HepG2 (cell line): ENCODE data around the gene DAPK1. TPM values are rescaled to one million over a fixed set of nuclear protein-coding genes. Genes with fewer than 3 reads are reported as not detected.

Source experiments
- ATAC-seq: fragments of 200-7000 bp; cut with Tn5 transposase; 3 replicates; pipeline ENCODE4 v1.9.1; 2020; ENCODE audit warnings: mild to moderate bottlenecking, moderate library complexity
- BruUV-seq: library from RNA; stranded (reverse); fragments of 400-500 nt; replicated peaks from 2 replicates; lab custom pipeline; 2021; lab: Mats Ljungman, UMichigan
- CTCF ChIA-PET: fragments of 300-600 bp; formaldehyde crosslinking; extraction: SDS; loops from one replicate; lab custom pipeline; 2021; ENCODE audit warnings: low total read pairs, inconsistent platforms, low intra/inter-chr PET ratio; lab: Yijun Ruan, JAX
- POLR2A ChIA-PET: fragments of 350-600 bp; sonication (Branson Sonifier 250); formaldehyde crosslinking; loops from one replicate; lab custom pipeline; 2020; ENCODE audit warnings: antibody characterized with exemption, inconsistent platforms; lab: Yijun Ruan, JAX
- DNase-seq: peaks from one replicate; pipeline ENCODE4 v3.0.0-alpha.2; 2015; ENCODE audit warnings: low spot score
- FAIRE-seq: peaks from 3 replicates; lab custom pipeline; 2011; peaks lifted over from hg19 to GRCh38; lab: Jason Lieb, UNC
- H2AFZ ChIP-seq: one replicate; pipeline ENCODE4 v1.6.1; 2011; ENCODE audit warnings: low read length, inconsistent platforms
- H3K27ac ChIP-seq: fragments of 300-600 bp; 3 replicates; pipeline ENCODE4 v1.8.0; 2011; ENCODE audit warnings: mixed run types, mild to moderate bottlenecking, mixed read lengths, low read length, inconsistent platforms; ENCODE audit not compliant: insufficient read depth; ENCODE audit errors: extremely low read length
- H3K27me3 ChIP-seq, 2 experiments: fragments of 200-600 bp in 1 of 2; 2 replicates in 1 of 2; 3 replicates in 1 of 2; pipeline versions ENCODE4 v1.6.0 to v1.8.0; 2011; ENCODE audit warnings: low read length in 2 of 2, mild to moderate bottlenecking in 2 of 2, moderate library complexity in 2 of 2, inconsistent platforms in 1 of 2; ENCODE audit not compliant: insufficient read depth in 2 of 2, control insufficient read depth in 1 of 2
- H3K36me3 ChIP-seq, 2 experiments: fragments of 200-600 bp in 1 of 2; replicated peaks in 1 of 2; 2 replicates in 1 of 2; 3 replicates in 1 of 2; pipeline versions ENCODE4 v1.5.1 to v1.8.0; 2011; ENCODE audit warnings: low read length in 2 of 2, inconsistent platforms in 1 of 2; ENCODE audit not compliant: insufficient read depth in 2 of 2, control insufficient read depth in 1 of 2
- H3K4me1 ChIP-seq: 2 replicates; pipeline ENCODE4 v1.5.1; 2012; ENCODE audit warnings: low read length, inconsistent platforms; ENCODE audit not compliant: insufficient read depth
- H3K4me2 ChIP-seq: 2 replicates; pipeline ENCODE4 v1.6.0; 2011; ENCODE audit warnings: low read depth, low read length, inconsistent platforms
- H3K4me3 ChIP-seq, 3 experiments: fragments of 200-600 bp in 1 of 3; sonication (generic), shearing (Covaris generic) in 1 of 3; replicated peaks in 1 of 3; 2 replicates each; pipeline ENCODE4 v1.5.1; 2011 to 2016; ENCODE audit warnings: low read length in 3 of 3, inconsistent platforms in 2 of 3, low read depth in 2 of 3, mild to moderate bottlenecking in 2 of 3, control low read depth in 1 of 3, mixed read lengths in 1 of 3; ENCODE audit not compliant: insufficient read depth in 1 of 3
- H3K79me2 ChIP-seq: one replicate; pipeline ENCODE4 v1.6.1; 2011; ENCODE audit warnings: low read length, inconsistent platforms; ENCODE audit not compliant: insufficient read depth
- H3K9ac ChIP-seq: 2 replicates; pipeline ENCODE4 v1.6.0; 2011; ENCODE audit warnings: mild to moderate bottlenecking, low read depth, low read length, inconsistent platforms; ENCODE audit not compliant: insufficient read depth
- H3K9me3 ChIP-seq: 2 replicates; pipeline ENCODE4 v1.5.1; 2012; ENCODE audit warnings: mild to moderate bottlenecking, low read length
- H4K20me1 ChIP-seq: 2 replicates; pipeline ENCODE4 v1.6.0; 2011; ENCODE audit warnings: inconsistent platforms, mild to moderate bottlenecking, low read length, moderate library complexity; ENCODE audit not compliant: insufficient read depth
- ATF3 ChIP-seq: sonication (generic); formaldehyde crosslinking; IDR thresholded peaks from 2 replicates; pipeline ENCODE4 v1.4.0; 2020; ENCODE audit warnings: missing genetic modification reagents
- ATRX ChIP-seq: sonication (generic); formaldehyde crosslinking; IDR thresholded peaks from 2 replicates; pipeline ENCODE4 v1.4.0; 2020; ENCODE audit warnings: missing genetic modification reagents, borderline replicate concordance
- EHMT2 ChIP-seq: fragments of 200-600 bp; sonication (generic); IDR thresholded peaks from 2 replicates; pipeline ENCODE4 v1.7.0; 2017; ENCODE audit warnings: antibody characterized with exemption, low read depth, low read length, borderline replicate concordance
- HNF4A ChIP-seq: sonication (generic); formaldehyde crosslinking; IDR thresholded peaks from 2 replicates; pipeline ENCODE4 v1.4.0; 2020; ENCODE audit warnings: missing genetic modification reagents
- HOXA5 ChIP-seq: sonication (generic); formaldehyde crosslinking; IDR thresholded peaks from 2 replicates; pipeline ENCODE4 v1.4.0; 2020; ENCODE audit warnings: missing genetic modification reagents
- MATR3 ChIP-seq: sonication (generic); formaldehyde crosslinking; IDR thresholded peaks from 2 replicates; pipeline ENCODE4 v1.4.0; 2020; ENCODE audit warnings: missing genetic modification reagents
- PAF1 ChIP-seq: IDR thresholded peaks from 2 replicates; pipeline ENCODE4 v1.6.1; 2016; ENCODE audit warnings: missing genetic modification reagents, missing compliant biosample characterization
- POLR2AphosphoS2 ChIP-seq: IDR thresholded peaks from 2 replicates; pipeline ENCODE4 v1.6.1; 2011; ENCODE audit warnings: low read depth, low read length, improper control_type of control experiment
- TBP ChIP-seq: sonication (generic); formaldehyde crosslinking; IDR thresholded peaks from 2 replicates; pipeline ENCODE4 v1.5.0; 2020; ENCODE audit warnings: missing genetic modification reagents
- XRCC5 ChIP-seq: fragments of 200-400 bp; formaldehyde crosslinking; optimal IDR thresholded peaks from 2 replicates; pipeline ENCODE3; 2017; ENCODE audit warnings: mild to moderate bottlenecking, low read length
- YEATS2 ChIP-seq: sonication (generic); formaldehyde crosslinking; IDR thresholded peaks from 2 replicates; pipeline ENCODE4 v1.4.0; 2020; ENCODE audit warnings: missing genetic modification reagents, borderline replicate concordance
- WGBS: methylation state at CpG from one replicate; pipeline ENCODE4 v1.1.6; 2017; ENCODE audit warnings: low lambda C conversion rate; 5-methylcytosine and 5-hydroxymethylcytosine counted together
- in situ Hi-C: cut with HindIII; loops from 2 replicates; pipeline ENCODE4 v1.10.0; 2017; ENCODE audit warnings: low pct_unique_long_range_greater_than_20kb; ENCODE audit not compliant: extremely low pct_ligation_motif_present
- intact Hi-C: fragments of 100-400 bp; cut with micrococcal nuclease; formaldehyde crosslinking; loops from one replicate; pipeline ENCODE4 v1.10.0; 2022; ENCODE audit not compliant: unreplicated experiment
- polyA plus RNA-seq, 8 experiments: library from polyadenylated mRNA; depleted of rRNA in 3 of 8; stranded (reverse) in 7 of 8; unstranded in 1 of 8; fragments of >200 nt; fragmentation: Illumina TruSeq in 4 of 8; extraction: Trizol in 4 of 8; gene quantifications; 2 replicates each; pipeline versions ENCODE4 v1.2.1 to v1.2.3, GENCODE V29; 2011 to 2016; ENCODE audit warnings: low read depth in 4 of 8, missing spikeins in 1 of 8, mixed read lengths in 1 of 8; ENCODE audit not compliant: insufficient read depth in 1 of 8
- total RNA-seq, 5 experiments: library from RNA; depleted of rRNA; stranded (reverse); fragments of >200 nt; fragmentation: Illumina TruSeq; extraction: Trizol; gene quantifications; 2 replicates each; pipeline ENCODE4 v1.2.3, GENCODE V29; 2016; ENCODE audit warnings: low read depth in 1 of 5
- TF ChIP-seq, protein P1 (sequence below): sonication (generic); formaldehyde crosslinking; IDR thresholded peaks from 2 replicates; pipeline ENCODE4 v1.5.1; 2020; ENCODE audit warnings: mild to moderate bottlenecking, moderate library complexity, missing genetic modification reagents

Gene DAPK1
- total and polyA plus RNA-seq, 2 of the 13 experiments (the other 11 are each of a cell fraction or from before 2014, with no cell fraction given): 35.7 to 35.9 TPM

GRCh38 chr9:87686520-87687090, 188.9 kb downstream of the DAPK1 start:
- Histone ChIP-seq H3K4me1 (no peaks in the 10 kb centered on the region), H3K9me3 (no peaks in the 10 kb centered on the region), H3K36me3 (peaks cover 16 to 47% of the 10 kb centered on the region in 2 experiments), H3K4me3 (no peak overlapping the region), H3K4me2 (no peak overlapping the region), H3K27me3 (no peaks in the 10 kb centered on the region), H3K9ac (no peak overlapping the region), H3K27ac (no peak overlapping the region), H3K79me2 (no peaks in the 10 kb centered on the region), H4K20me1 (0 out of 2 replicates have a peak, but pooled peaks cover 3% of the 10 kb centered on the region), H2AFZ (no peak overlapping the region)
- POLR2A ChIA-PET: no interaction called here
- 100% methylated on average over 7 of the region's 14 CpGs for WGBS
- FAIRE-seq: no peak
- ATAC-seq: no peak
- no TSS peak for BruUV-seq
- intact Hi-C loops: loop anchor here (10.0 kb wide), 1 partner anchor 358 kb away; no protein-coding TSS in a partner anchor
- CTCF ChIA-PET: interaction anchor here (0.6 kb wide), 1 partner anchor 20 kb away, joined by 3 read pairs; no protein-coding TSS in a partner anchor
- TF ChIP-seq YEATS2 (CRISPR knock-in tag): no peak
- no peak for TF ChIP-seq MATR3 (CRISPR knock-in tag)
- TF ChIP-seq, protein P1, sequence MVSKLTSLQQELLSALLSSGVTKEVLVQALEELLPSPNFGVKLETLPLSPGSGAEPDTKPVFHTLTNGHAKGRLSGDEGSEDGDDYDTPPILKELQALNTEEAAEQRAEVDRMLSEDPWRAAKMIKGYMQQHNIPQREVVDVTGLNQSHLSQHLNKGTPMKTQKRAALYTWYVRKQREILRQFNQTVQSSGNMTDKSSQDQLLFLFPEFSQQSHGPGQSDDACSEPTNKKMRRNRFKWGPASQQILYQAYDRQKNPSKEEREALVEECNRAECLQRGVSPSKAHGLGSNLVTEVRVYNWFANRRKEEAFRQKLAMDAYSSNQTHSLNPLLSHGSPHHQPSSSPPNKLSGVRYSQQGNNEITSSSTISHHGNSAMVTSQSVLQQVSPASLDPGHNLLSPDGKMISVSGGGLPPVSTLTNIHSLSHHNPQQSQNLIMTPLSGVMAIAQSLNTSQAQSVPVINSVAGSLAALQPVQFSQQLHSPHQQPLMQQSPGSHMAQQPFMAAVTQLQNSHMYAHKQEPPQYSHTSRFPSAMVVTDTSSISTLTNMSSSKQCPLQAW: no peak
- no peak for TF ChIP-seq HOXA5 (CRISPR knock-in tag)
- TF ChIP-seq PAF1 (CRISPR knock-in tag): no peak
- TF ChIP-seq EHMT2: no peak
- no peak for TF ChIP-seq HNF4A (CRISPR knock-in tag)
- TF ChIP-seq TBP (CRISPR knock-in tag): no peak
- no peak for TF ChIP-seq XRCC5
- no peak for TF ChIP-seq ATRX (CRISPR knock-in tag)
- TF ChIP-seq POLR2AphosphoS2: no peak
- no peak for TF ChIP-seq ATF3 (CRISPR knock-in tag)
- in situ Hi-C loops: no loop called here
- DNase-seq: no peak
